IgD-negative memory B cell (primary cell): ENCODE measurements around the gene AGO1. TPM values are rescaled to one million over a fixed set of nuclear protein-coding genes. Genes with fewer than 3 reads are reported as not detected.

Source experiments
- H3K27ac Mint-ChIP-seq, 3 donors: one replicate each; pipeline ENCODE4 v1.8.0; 2020 to 2022; ENCODE audit warnings: mild to moderate bottlenecking in 3 of 3, mixed read lengths in 3 of 3, moderate library complexity in 1 of 3
- H3K27me3 Mint-ChIP-seq: one replicate; pipeline ENCODE4 v1.8.0; 2021; ENCODE audit warnings: mixed read lengths
- H3K36me3 Mint-ChIP-seq: one replicate; pipeline ENCODE4 v1.8.0; 2020; ENCODE audit warnings: mild to moderate bottlenecking, mixed read lengths
- H3K4me1 Mint-ChIP-seq, 3 donors: one replicate each; pipeline ENCODE4 v1.8.0; 2020 to 2022; ENCODE audit warnings: mixed read lengths in 3 of 3, mild to moderate bottlenecking in 1 of 3
- H3K4me3 Mint-ChIP-seq, 4 donors: one replicate each; pipeline ENCODE4 v1.8.0; 2020 to 2022; ENCODE audit warnings: mild to moderate bottlenecking in 4 of 4, mixed read lengths in 4 of 4, moderate library complexity in 3 of 4
- H3K9me3 Mint-ChIP-seq, 3 donors: one replicate each; pipeline ENCODE4 v1.8.0; 2020 to 2021; ENCODE audit warnings: mixed read lengths in 3 of 3, mild to moderate bottlenecking in 1 of 3
- polyA plus RNA-seq: library from polyadenylated mRNA; unstranded; fragments of 300-500 nt; fragmentation: Illumina TruSeq; gene quantifications from one replicate; pipeline ENCODE4 v1.2.3, GENCODE V29; 2021

AGO1 gene
- polyA plus RNA-seq, 1 donor from 2014 or later, result 6.2 TPM

GRCh38 chr1:35924838-35925237, 41.8 kb downstream of the AGO1 start:
- Mint-ChIP-seq H3K36me3 (peaks cover 4% of the 10 kb centered on the region), H3K4me3 (peak overlapping the region in 1 of 4 donors; percentile 30)

GRCh38 chr1:35925741-35926140, 42.7 kb downstream of the AGO1 start:
- H3K27me3 Mint-ChIP-seq, result no peaks in the 10 kb centered on the region
- no peaks in the 10 kb centered on the region for H3K9me3 Mint-ChIP-seq
- no peak overlapping the region for H3K4me3 Mint-ChIP-seq
- peaks cover 4% of the 10 kb centered on the region for H3K36me3 Mint-ChIP-seq
- peaks cover 12 to 18% (median 18%) of the 10 kb centered on the region in 3 donors for H3K4me1 Mint-ChIP-seq
- H3K27ac Mint-ChIP-seq, result peak overlapping the region in 1 of 3 donors; percentile 71

More at GRCh38 chr1:35924838-35925237, 41.8 kb downstream of the AGO1 start:
- no peaks in the 10 kb centered on the region for H3K27me3 Mint-ChIP-seq
- peaks cover 8 to 18% (median 15%) of the 10 kb centered on the region in 3 donors for H3K4me1 Mint-ChIP-seq
- peak overlapping the region in 2 of 3 donors; percentile 5 to 54 for H3K27ac Mint-ChIP-seq
- no peaks in the 10 kb centered on the region for H3K9me3 Mint-ChIP-seq

GRCh38 chr1:35927472-35927871, 44.5 kb downstream of the AGO1 start:
- Mint-ChIP-seq H3K36me3 (no peaks in the 10 kb centered on the region), H3K4me1 (peaks cover 21 to 28% (median 24%) of the 10 kb centered on the region in 3 donors), H3K27ac (peak overlapping the region in 1 of 3 donors; percentile 17), H3K4me3 (peak overlapping the region in 1 of 4 donors; percentile 50), H3K27me3 (no peaks in the 10 kb centered on the region), H3K9me3 (no peaks in the 10 kb centered on the region)

- Mint-ChIP-seq H3K27me3 (no peaks in the 10 kb centered on the region), H3K9me3 (no peaks in the 10 kb centered on the region), H3K27ac (peak overlapping the region; percentile 96 to 97 (median 97)), H3K4me3 (peak overlapping the region; percentile 87 to 95 (median 92)), H3K36me3 (no peaks in the 10 kb centered on the region), H3K4me1 (peaks cover 21 to 29% (median 28%) of the 10 kb centered on the region in 3 donors)
Observed at GRCh38 chr1:35929730-35930592, 47.0 kb downstream of the AGO1 start.

GRCh38 chr1:35930593-35931445, 47.8 kb downstream of the AGO1 start, which contains the start of gene AGO3:
Gene AGO3 (plus strand): TSS chr1:35931105. CDS start chr1:35931427, 322 bp downstream.
- H3K4me1 Mint-ChIP-seq, result peaks cover 17 to 27% (median 22%) of the 10 kb centered on the region in 3 donors
- peak within 1 kb of the TSS; percentile 96 to 97 (median 97) for H3K27ac Mint-ChIP-seq
- no peaks in the 10 kb centered on the region for H3K27me3 Mint-ChIP-seq
- no peaks in the 10 kb centered on the region for H3K36me3 Mint-ChIP-seq
- peak within 1 kb of the TSS; percentile 88 to 96 (median 94) for H3K4me3 Mint-ChIP-seq
- no peaks in the 10 kb centered on the region for H3K9me3 Mint-ChIP-seq

GRCh38 chr1:35931446-35932157, 48.6 kb downstream of the AGO1 start:
- Mint-ChIP-seq H3K4me1 (peaks cover 17 to 27% (median 22%) of the 10 kb centered on the region in 3 donors), H3K9me3 (no peaks in the 10 kb centered on the region), H3K36me3 (no peaks in the 10 kb centered on the region), H3K27ac (peak overlapping the region; percentile 95 to 97 (median 97)), H3K4me3 (peak overlapping the region; percentile 88 to 96 (median 94)), H3K27me3 (no peaks in the 10 kb centered on the region)

- H3K36me3 Mint-ChIP-seq, result no peaks in the 10 kb centered on the region
- no peaks in the 10 kb centered on the region for H3K27me3 Mint-ChIP-seq
- H3K27ac Mint-ChIP-seq, result peak overlapping the region in 2 of 3 donors; percentile 73 to 97
- H3K9me3 Mint-ChIP-seq, result no peaks in the 10 kb centered on the region
- H3K4me3 Mint-ChIP-seq, result peak overlapping the region; percentile 88 to 96 (median 94)
- peaks cover 17 to 27% (median 22%) of the 10 kb centered on the region in 3 donors for H3K4me1 Mint-ChIP-seq
Observed at GRCh38 chr1:35932158-35932636, 49.2 kb downstream of the AGO1 start.

GRCh38 chr1:35932941-35933340, 49.9 kb downstream of the AGO1 start:
- Mint-ChIP-seq H3K27me3 (no peaks in the 10 kb centered on the region), H3K4me3 (peak overlapping the region in 1 of 4 donors; percentile 92), H3K36me3 (no peaks in the 10 kb centered on the region), H3K9me3 (no peaks in the 10 kb centered on the region), H3K4me1 (peaks cover 17 to 27% (median 22%) of the 10 kb centered on the region in 3 donors), H3K27ac (peak overlapping the region in 2 of 3 donors; percentile 71 to 97)

GRCh38 chr1:35935442-35936388, 52.7 kb downstream of the AGO1 start:
- Mint-ChIP-seq H3K27me3 (no peaks in the 10 kb centered on the region), H3K4me1 (peaks cover 19 to 24% (median 22%) of the 10 kb centered on the region in 3 donors), H3K27ac (no peak overlapping the region), H3K9me3 (no peaks in the 10 kb centered on the region), H3K36me3 (no peaks in the 10 kb centered on the region), H3K4me3 (no peak overlapping the region)

- no peaks in the 10 kb centered on the region for H3K27me3 Mint-ChIP-seq
- H3K27ac Mint-ChIP-seq, result no peak overlapping the region
- H3K4me1 Mint-ChIP-seq, result peaks cover 16 to 29% (median 28%) of the 10 kb centered on the region in 3 donors
- no peak overlapping the region for H3K4me3 Mint-ChIP-seq
- peaks cover 4% of the 10 kb centered on the region for H3K36me3 Mint-ChIP-seq
- H3K9me3 Mint-ChIP-seq, result no peaks in the 10 kb centered on the region
Observed at GRCh38 chr1:35936838-35937237, 53.8 kb downstream of the AGO1 start.

- Mint-ChIP-seq H3K36me3 (peaks cover 4% of the 10 kb centered on the region), H3K27ac (no peak overlapping the region), H3K9me3 (no peaks in the 10 kb centered on the region), H3K4me3 (no peak overlapping the region), H3K27me3 (no peaks in the 10 kb centered on the region), H3K4me1 (peaks cover 15 to 32% (median 24%) of the 10 kb centered on the region in 3 donors)
Observed at GRCh38 chr1:35939484-35939883, 56.5 kb downstream of the AGO1 start.

GRCh38 chr1:35945327-35945726, 62.3 kb downstream of the AGO1 start:
- peaks cover 11 to 31% (median 25%) of the 10 kb centered on the region in 3 donors for H3K4me1 Mint-ChIP-seq
- no peaks in the 10 kb centered on the region for H3K9me3 Mint-ChIP-seq
- no peak overlapping the region for H3K4me3 Mint-ChIP-seq
- H3K27ac Mint-ChIP-seq, result no peak overlapping the region
- peaks cover 4% of the 10 kb centered on the region for H3K36me3 Mint-ChIP-seq
- H3K27me3 Mint-ChIP-seq, result no peaks in the 10 kb centered on the region

- Mint-ChIP-seq H3K9me3 (no peaks in the 10 kb centered on the region), H3K27ac (no peak overlapping the region)
Observed at GRCh38 chr1:35947547-35947946, 64.5 kb downstream of the AGO1 start.

More at GRCh38 chr1:35947547-35947946, 64.5 kb downstream of the AGO1 start:
- Mint-ChIP-seq H3K36me3 (no peaks in the 10 kb centered on the region), H3K4me3 (no peak overlapping the region), H3K4me1 (peaks cover 8 to 14% (median 10%) of the 10 kb centered on the region in 3 donors), H3K27me3 (no peaks in the 10 kb centered on the region)
